Parathyroid adenoma (tissue), 2 donors: ENCODE data around the gene KIF20B.

Experiments used
- H2AFZ ChIP-seq: fragments of 300-600 bp; sonication (generic); one replicate; pipeline ENCODE4 v1.7.0; 2017; ENCODE audit warnings: antibody characterized with exemption, mild to moderate bottlenecking
- H3K27ac ChIP-seq: fragments of 300-600 bp; sonication (generic); one replicate; pipeline ENCODE4 v1.7.0; 2017
- H3K27me3 ChIP-seq: fragments of 300-600 bp; sonication (generic); one replicate; pipeline ENCODE4 v1.7.0; 2017; ENCODE audit warnings: low read length; ENCODE audit not compliant: control insufficient read depth, insufficient read depth
- H3K36me3 ChIP-seq: fragments of 300-600 bp; sonication (generic); one replicate; pipeline ENCODE4 v1.7.0; 2017; ENCODE audit warnings: low read length; ENCODE audit not compliant: control insufficient read depth, insufficient read depth
- H3K4me1 ChIP-seq: fragments of 300-600 bp; sonication (generic); one replicate; pipeline ENCODE4 v1.7.0; 2017; ENCODE audit warnings: control low read depth
- H3K4me2 ChIP-seq: fragments of 300-600 bp; sonication (generic); one replicate; pipeline ENCODE4 v1.7.0; 2017; ENCODE audit warnings: low read length
- H3K4me3 ChIP-seq: fragments of 300-600 bp; sonication (generic); one replicate; pipeline ENCODE4 v1.7.0; 2017; ENCODE audit warnings: low read depth, low read length
- H3K79me2 ChIP-seq: fragments of 300-600 bp; sonication (generic); one replicate; pipeline ENCODE4 v1.7.0; 2017; ENCODE audit warnings: control low read depth
- H3K9ac ChIP-seq: fragments of 300-600 bp; sonication (generic); one replicate; pipeline ENCODE4 v1.7.0; 2017; ENCODE audit warnings: mild to moderate bottlenecking
- H3K9me3 ChIP-seq: fragments of 300-600 bp; sonication (generic); one replicate; pipeline ENCODE4 v1.7.0; 2017; ENCODE audit warnings: low read length; ENCODE audit not compliant: control insufficient read depth
- CTCF ChIP-seq: fragments of 300-600 bp; sonication (generic); IDR thresholded peaks from one replicate; pipeline ENCODE4 v1.7.0; 2017; ENCODE audit warnings: antibody characterized with exemption, mild to moderate bottlenecking
- donor health status: primary hyperparathyroidism.

Gene KIF20B

GRCh38 chr10:89789188-89789877 is 87.9 kb downstream of the KIF20B start:
- H3K27me3 ChIP-seq, result no peaks in the 10 kb centered on the region
- no peaks in the 10 kb centered on the region for H3K36me3 ChIP-seq
- no peak overlapping the region for H2AFZ ChIP-seq
- H3K4me2 ChIP-seq, result no peak overlapping the region
- H3K27ac ChIP-seq, result no peak overlapping the region
- H3K4me1 ChIP-seq, result no peaks in the 10 kb centered on the region
- no peaks in the 10 kb centered on the region for H3K9me3 ChIP-seq
- H3K9ac ChIP-seq, result no peak overlapping the region
- no peaks in the 10 kb centered on the region for H3K79me2 ChIP-seq
- H3K4me3 ChIP-seq, result no peak overlapping the region
- no peak for TF ChIP-seq CTCF

GRCh38 chr10:89792187-89792586 is 90.8 kb downstream of the KIF20B start:
- H3K4me3 ChIP-seq, result no peak overlapping the region
- H3K9me3 ChIP-seq, result no peaks in the 10 kb centered on the region
- no peak overlapping the region for H2AFZ ChIP-seq
- no peaks in the 10 kb centered on the region for H3K79me2 ChIP-seq
- TF ChIP-seq CTCF, result no peak
- H3K4me2 ChIP-seq, result no peak overlapping the region
- H3K9ac ChIP-seq, result no peak overlapping the region
- no peaks in the 10 kb centered on the region for H3K36me3 ChIP-seq
- H3K27ac ChIP-seq, result no peak overlapping the region
- H3K27me3 ChIP-seq, result no peaks in the 10 kb centered on the region
- peaks cover 4% of the 10 kb centered on the region for H3K4me1 ChIP-seq

GRCh38 chr10:89793649-89794254 is 92.4 kb downstream of the KIF20B start:
- H3K36me3 ChIP-seq, result no peaks in the 10 kb centered on the region
- H2AFZ ChIP-seq, result no peak overlapping the region
- no peaks in the 10 kb centered on the region for H3K27me3 ChIP-seq
- no peak overlapping the region for H3K4me2 ChIP-seq
- H3K9ac ChIP-seq, result no peak overlapping the region
- H3K79me2 ChIP-seq, result no peaks in the 10 kb centered on the region
- H3K27ac ChIP-seq, result no peak overlapping the region
- peak; percentile 82 for TF ChIP-seq CTCF
- H3K9me3 ChIP-seq, result no peaks in the 10 kb centered on the region
- H3K4me3 ChIP-seq, result no peak overlapping the region
- peaks cover 4% of the 10 kb centered on the region for H3K4me1 ChIP-seq

- TF ChIP-seq CTCF, result no peak
- H3K4me1 ChIP-seq, result peaks cover 4% of the 10 kb centered on the region
- H3K9ac ChIP-seq, result no peak overlapping the region
- no peak overlapping the region for H3K27ac ChIP-seq
- H3K4me2 ChIP-seq, result no peak overlapping the region
- H3K27me3 ChIP-seq, result no peaks in the 10 kb centered on the region
- H3K79me2 ChIP-seq, result no peaks in the 10 kb centered on the region
- H3K4me3 ChIP-seq, result no peak overlapping the region
- no peak overlapping the region for H2AFZ ChIP-seq
- H3K9me3 ChIP-seq, result no peaks in the 10 kb centered on the region
- no peaks in the 10 kb centered on the region for H3K36me3 ChIP-seq
These were observed 94.5 kb downstream of the KIF20B start for GRCh38 chr10:89795840-89796239.

- Histone ChIP-seq H3K4me1 (peaks cover 4% of the 10 kb centered on the region), H3K4me2 (no peak overlapping the region), H3K79me2 (no peaks in the 10 kb centered on the region), H3K9me3 (no peaks in the 10 kb centered on the region), H2AFZ (no peak overlapping the region), H3K36me3 (no peaks in the 10 kb centered on the region), H3K27ac (no peak overlapping the region), H3K27me3 (no peaks in the 10 kb centered on the region), H3K4me3 (no peak overlapping the region), H3K9ac (no peak overlapping the region)
- TF ChIP-seq CTCF, result no peak
These were observed 96.7 kb downstream of the KIF20B start for GRCh38 chr10:89798092-89798491.
